ENCODE measurements around the gene CCR5AS.

The CCR5AS gene

DNA sequence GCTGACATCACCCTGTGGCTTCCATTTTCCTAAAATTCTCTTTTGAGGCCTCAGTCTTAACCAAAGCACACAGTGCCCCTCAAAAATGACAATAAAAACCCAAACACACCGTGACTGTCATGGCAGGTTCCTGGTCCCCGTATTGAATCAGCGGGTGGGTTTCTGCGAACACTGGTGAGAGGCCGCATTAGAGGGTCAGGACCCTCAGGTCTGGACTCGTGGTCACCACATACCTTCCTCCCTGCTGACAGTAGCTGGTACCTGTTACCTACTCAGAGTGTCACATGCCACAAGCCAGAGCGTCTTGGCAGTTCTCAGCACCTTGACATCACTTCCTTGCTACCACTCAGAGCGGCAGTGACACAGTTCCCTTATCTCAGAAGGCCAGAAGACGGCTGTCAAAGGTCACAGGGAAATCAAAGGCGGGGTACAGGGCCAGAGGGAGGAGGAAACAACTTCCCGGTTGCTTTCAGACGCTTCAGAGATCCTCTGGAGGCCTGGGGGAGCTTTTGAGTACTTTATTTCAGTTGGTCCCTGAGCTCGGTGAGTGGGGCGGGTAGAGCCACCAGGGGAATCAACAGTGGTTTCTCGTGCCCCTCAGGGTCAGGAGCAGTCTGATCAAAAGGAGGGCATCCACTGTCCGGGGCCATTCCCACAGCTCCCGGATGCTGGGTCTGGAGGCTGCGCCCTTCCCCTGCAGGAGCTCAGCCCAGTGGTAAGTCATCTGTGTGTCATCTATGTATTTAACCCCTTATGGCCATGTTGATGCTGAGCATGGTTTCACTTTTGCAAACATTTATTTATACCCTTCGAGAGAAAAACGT is at the start of gene CCR5AS, which contains the start of gene CCRL2:
TSS of gene CCR5AS (minus strand) at position 279 of the 824 bp plus-strand sequence.
TSS of gene CCRL2 (plus strand) at position 472 of the 824 bp plus-strand sequence. CDS start 821 bp downstream, outside the sequence.
- H3K36me3 Mint-ChIP-seq (ENCODE audit: low read depth), result no peaks in the 10 kb centered on the region
- ATAC-seq (peak; percentile 78), DNase-seq (no peak)
- H3K9me3 ChIP-seq (ENCODE audit: control insufficient read depth, low read length, poor library complexity, severe bottlenecking), result no peaks in the 10 kb centered on the region
- H3K4me1 Mint-ChIP-seq, result peaks cover 6% of the 10 kb centered on the region
- peaks cover 26% of the 10 kb centered on the region for H3K27me3 Mint-ChIP-seq
- peak within 1 kb of the TSS; percentile 69 for H3K4me3 Mint-ChIP-seq
- H3K27ac Mint-ChIP-seq, result peak within 1 kb of the TSS; percentile 72

DNA sequence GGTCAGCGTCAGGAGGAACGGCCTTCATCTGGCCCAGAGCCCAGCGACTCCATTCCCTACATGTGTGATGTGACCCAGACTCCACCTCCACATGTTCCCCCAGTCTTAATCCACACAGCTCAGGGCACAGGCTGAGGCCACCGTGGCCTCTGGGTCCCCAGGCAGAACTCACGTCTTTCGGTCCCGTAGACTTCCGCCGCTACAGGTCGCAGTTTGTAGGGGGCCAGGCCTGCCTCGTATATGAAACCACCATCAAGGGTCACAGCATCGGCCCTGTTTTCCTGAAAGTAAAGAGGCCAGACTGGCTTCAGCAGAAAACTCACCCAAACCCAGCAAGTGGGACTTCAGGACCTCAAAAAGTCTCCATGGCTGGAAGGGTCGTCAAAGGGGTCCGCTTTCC is 49.3 kb upstream of the CCR5AS start:
- H3K9me3 ChIP-seq (ENCODE audit: control insufficient read depth, low read length, poor library complexity, severe bottlenecking), result no peaks in the 10 kb centered on the region
- Mint-ChIP-seq H3K36me3 (ENCODE audit: low read depth) (no peaks in the 10 kb centered on the region), H3K4me1 (peaks cover 6% of the 10 kb centered on the region), H3K27me3 (peaks cover 52% of the 10 kb centered on the region), H3K27ac (no peak overlapping the region), H3K4me3 (no peak overlapping the region)
- ATAC-seq (no peak), DNase-seq (no peak)

DNA sequence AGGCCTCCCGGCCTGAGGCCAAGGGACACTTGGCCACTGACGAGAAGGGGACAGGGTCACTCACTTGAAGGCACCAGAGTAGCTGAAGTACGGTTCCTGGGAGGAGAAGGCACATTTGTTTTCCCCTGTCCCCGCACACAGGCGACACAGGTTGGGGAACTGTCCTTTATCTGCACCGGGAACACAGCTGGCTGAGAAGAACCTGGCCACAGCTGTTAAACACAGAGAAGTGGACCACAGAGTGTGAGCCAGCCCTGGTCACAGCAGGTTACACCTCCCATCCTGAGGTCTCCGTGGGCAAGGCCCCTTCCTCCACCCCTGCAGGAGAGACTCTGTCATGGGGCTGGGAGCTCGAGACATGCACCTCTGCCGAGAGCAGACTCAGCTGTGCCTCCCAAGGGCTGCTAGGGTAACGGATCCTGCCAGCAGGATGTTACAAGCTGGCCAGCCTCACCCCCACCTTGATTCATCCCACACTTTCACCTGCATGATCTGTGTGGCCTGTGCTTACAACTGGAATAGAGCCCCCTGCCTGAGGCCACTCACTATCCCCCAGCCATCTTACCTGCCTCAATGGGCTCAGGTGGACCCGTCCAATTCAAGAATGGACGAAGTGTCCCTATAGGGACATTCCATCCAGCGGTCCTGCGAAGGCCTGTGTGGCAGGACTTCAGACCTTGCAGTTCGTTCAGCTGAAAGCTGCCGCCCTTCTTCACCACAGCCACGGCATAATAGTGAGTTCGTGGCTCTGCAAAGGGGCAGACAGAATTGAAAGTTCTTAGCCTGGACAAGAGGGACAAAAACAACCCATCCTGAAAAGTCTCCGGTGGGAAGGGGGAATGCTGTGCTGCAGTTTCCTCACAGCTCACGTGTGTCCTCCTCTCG is 48.6 kb upstream of the CCR5AS start:
- DNase-seq (no peak), ATAC-seq (no peak)
- H3K36me3 Mint-ChIP-seq (ENCODE audit: low read depth), result peaks cover 2% of the 10 kb centered on the region
- H3K27ac Mint-ChIP-seq, result no peak overlapping the region
- H3K9me3 ChIP-seq (ENCODE audit: control insufficient read depth, low read length, poor library complexity, severe bottlenecking), result no peaks in the 10 kb centered on the region
- peaks cover 54% of the 10 kb centered on the region for H3K27me3 Mint-ChIP-seq
- H3K4me3 Mint-ChIP-seq, result no peak overlapping the region
- peaks cover 6% of the 10 kb centered on the region for H3K4me1 Mint-ChIP-seq

DNA sequence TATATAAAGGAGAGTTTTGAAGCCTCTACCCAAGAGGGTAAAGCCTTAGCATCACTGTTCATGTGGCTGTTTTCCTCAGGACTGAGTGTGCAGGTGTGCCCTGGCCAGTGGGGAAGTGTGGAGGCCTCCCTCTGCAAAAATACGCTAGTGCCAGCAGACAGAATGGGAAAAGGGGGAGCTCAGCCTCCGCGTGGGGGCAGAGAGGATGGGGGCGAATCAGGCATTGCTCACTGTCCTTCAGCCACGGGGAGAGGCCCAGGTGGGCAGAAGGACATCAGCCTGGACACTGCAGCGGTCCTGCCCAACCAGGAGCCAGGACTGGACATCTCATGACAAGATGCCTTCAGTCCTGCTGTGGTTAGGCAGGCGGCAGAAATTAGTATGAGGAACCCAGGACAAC is 47.7 kb upstream of the CCR5AS start:
- peaks cover 6% of the 10 kb centered on the region for H3K4me1 Mint-ChIP-seq
- no peak for DNase-seq
- H3K27ac Mint-ChIP-seq, result no peak overlapping the region
- peaks cover 2% of the 10 kb centered on the region for H3K36me3 Mint-ChIP-seq (ENCODE audit: low read depth)
- no peaks in the 10 kb centered on the region for H3K9me3 ChIP-seq (ENCODE audit: control insufficient read depth, low read length, poor library complexity, severe bottlenecking)
- peaks cover 49% of the 10 kb centered on the region for H3K27me3 Mint-ChIP-seq
- H3K4me3 Mint-ChIP-seq, result no peak overlapping the region
- no peak for ATAC-seq

DNA sequence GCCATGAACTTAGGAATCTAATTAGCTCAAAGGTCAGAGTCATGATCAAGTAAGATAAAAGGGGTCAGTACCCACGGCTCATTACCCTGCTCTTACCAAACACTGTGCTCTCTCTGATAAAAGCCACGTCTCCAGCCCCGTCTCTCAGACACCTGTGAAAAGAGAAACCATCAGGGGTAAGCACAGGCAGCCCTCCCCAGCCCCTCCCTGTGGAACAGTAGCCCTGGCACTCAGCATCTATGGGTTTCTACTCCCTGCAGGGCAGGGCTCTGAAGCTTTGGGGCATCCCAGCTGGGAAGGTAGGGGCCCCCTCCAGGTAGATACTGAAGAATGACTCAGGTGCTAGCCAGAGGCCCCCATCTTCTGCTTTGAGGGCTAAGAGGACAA is 47.3 kb upstream of the CCR5AS start:
- Mint-ChIP-seq H3K4me1 (peaks cover 6% of the 10 kb centered on the region), H3K27me3 (peaks cover 48% of the 10 kb centered on the region), H3K36me3 (ENCODE audit: low read depth) (peaks cover 2% of the 10 kb centered on the region), H3K27ac (no peak overlapping the region), H3K4me3 (no peak overlapping the region)
- DNase-seq (no peak), ATAC-seq (no peak)
- no peaks in the 10 kb centered on the region for H3K9me3 ChIP-seq (ENCODE audit: control insufficient read depth, low read length, poor library complexity, severe bottlenecking)

DNA sequence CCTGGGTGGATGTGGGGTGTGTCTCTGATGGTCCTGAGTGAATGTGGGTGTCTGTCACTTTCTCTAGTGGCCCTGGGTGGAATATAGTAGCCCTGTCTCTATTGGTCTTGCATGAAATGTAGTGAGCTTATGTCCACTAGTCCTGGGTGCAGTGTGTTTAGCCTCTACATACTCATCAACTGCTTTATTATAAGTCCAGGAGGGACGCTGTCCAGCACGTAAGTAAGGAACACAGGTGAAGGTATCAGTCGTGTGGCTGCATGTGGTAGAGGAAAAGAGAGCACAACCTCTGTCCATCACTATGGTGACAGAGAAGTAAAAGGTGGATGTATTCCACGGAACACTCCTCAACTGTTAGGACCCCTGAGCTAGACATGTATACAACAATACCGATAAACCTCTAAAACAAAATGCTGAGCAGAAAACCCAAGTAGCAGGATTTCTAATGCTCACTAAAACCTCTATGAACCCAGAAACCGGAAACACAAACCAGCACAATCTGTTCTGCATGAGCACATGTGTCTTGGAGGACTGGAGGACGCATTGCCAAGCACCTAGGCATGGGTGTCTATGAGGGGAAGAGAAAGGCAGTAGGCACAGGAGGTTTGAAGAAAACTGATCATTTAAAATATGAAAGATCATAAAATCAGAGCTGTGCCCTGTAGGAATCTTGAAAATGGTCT is 46.8 kb upstream of the CCR5AS start:
- Mint-ChIP-seq H3K4me3 (no peak overlapping the region), H3K4me1 (peaks cover 6% of the 10 kb centered on the region), H3K27ac (no peak overlapping the region), H3K36me3 (ENCODE audit: low read depth) (peaks cover 2% of the 10 kb centered on the region), H3K27me3 (peaks cover 51% of the 10 kb centered on the region)
- no peak for DNase-seq
- H3K9me3 ChIP-seq (ENCODE audit: control insufficient read depth, low read length, poor library complexity, severe bottlenecking), result no peaks in the 10 kb centered on the region
- ATAC-seq, result no peak

DNA sequence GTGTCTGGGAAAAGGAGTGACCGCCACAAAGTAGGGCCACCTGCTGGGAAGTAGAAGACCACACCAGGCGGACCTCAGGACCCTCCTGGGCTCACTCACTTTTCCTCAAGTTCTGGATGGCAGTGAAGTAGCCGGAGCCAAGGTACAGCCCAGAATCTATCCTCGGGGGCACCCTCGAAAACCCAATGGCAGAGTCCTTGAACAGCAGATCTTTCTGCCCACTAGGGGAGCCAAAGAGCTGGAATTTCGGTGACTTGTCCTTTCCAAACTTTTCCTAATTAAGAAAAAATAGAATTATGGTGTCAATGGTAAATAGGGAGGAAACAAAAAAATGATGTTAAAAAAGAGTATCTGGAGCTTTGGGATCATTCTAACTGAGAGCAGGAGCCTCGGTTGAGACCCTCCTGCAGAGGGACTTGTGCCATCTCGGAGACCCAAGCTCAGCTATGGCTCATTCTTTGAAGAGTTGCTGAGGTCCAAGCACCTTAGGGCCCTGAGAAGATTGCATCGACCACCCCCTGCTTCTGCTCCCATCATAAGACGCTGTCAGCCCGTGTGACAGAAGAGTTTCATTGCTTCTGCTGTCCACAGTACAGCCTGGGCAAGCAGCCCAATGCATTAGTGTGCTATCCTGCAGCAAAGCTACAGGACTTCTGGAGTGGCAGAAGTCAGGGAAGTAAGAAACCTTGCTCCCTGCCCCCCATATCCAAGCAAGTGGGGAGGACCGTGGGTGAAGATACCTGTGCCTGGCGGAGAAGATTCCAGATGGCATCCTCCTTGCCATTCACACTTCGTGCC is 43.1 kb upstream of the CCR5AS start:
- H3K27me3 Mint-ChIP-seq, result peaks cover 56% of the 10 kb centered on the region
- no peak for DNase-seq
- H3K4me1 Mint-ChIP-seq, result peaks cover 6% of the 10 kb centered on the region
- no peak overlapping the region for H3K4me3 Mint-ChIP-seq
- no peaks in the 10 kb centered on the region for H3K9me3 ChIP-seq (ENCODE audit: control insufficient read depth, low read length, poor library complexity, severe bottlenecking)
- H3K27ac Mint-ChIP-seq, result no peak overlapping the region
- ATAC-seq, result no peak
- H3K36me3 Mint-ChIP-seq (ENCODE audit: low read depth), result peaks cover 2% of the 10 kb centered on the region

DNA sequence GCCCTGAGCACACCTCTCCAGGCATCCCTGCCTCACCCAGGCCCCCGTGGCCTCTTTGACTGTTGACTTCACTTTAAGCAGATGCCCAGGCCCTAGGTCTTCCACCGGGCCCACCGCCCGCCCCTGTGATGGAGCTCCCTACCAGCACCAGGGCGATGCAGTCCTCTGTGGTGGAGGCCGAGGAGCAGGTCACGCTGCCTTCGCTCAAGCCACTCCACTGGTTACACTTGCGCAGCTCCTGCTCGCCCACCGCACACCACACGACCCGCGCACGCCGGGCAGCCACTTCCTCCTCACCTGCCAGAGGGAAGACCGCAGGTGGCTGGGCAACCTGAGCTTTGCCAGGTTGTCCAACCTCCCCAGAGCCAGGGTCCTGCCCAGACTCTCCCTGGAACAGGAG is 41.9 kb upstream of the CCR5AS start:
- no peak for DNase-seq
- ATAC-seq, result no peak
- Mint-ChIP-seq H3K36me3 (ENCODE audit: low read depth) (peaks cover 2% of the 10 kb centered on the region), H3K27ac (no peak overlapping the region), H3K27me3 (peaks cover 52% of the 10 kb centered on the region), H3K4me3 (no peak overlapping the region), H3K4me1 (peaks cover 3% of the 10 kb centered on the region)
- no peaks in the 10 kb centered on the region for H3K9me3 ChIP-seq (ENCODE audit: control insufficient read depth, low read length, poor library complexity, severe bottlenecking)

DNA sequence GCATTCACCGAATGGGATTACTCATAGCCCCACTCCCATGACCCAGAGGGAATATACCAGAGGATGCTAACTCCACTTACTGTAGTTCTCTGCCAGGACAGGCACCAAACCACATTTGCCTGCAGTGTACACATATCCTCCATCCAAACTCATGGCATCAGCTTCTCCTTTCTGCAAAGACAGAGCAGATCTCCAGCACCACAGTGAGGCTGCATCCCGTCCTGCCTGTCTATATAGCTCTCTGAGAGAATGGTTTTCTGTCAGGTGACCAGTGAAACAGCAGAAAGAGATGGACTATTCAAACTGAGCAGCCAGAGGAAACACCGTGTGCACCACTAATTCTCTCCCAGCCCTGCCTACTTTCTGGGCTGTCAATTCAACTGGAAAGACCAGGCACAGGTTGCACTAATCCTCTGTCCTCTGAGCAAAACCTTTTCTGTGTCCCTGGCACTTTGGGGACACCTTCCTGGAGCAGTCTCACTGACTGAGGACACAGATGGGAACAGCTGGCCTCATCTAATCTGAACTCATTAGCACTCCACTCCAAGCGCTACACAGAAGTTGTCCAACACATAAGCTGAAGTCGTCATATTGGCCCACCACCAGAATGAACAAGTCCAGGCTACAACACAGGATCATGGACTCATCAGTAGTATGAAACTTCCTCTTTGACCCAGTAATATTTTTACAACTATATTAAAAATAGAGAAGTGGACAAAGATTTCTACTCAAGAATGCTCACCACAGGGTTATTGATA is 40.5 kb upstream of the CCR5AS start:
- Mint-ChIP-seq H3K4me1 (no peaks in the 10 kb centered on the region), H3K36me3 (ENCODE audit: low read depth) (peaks cover 2% of the 10 kb centered on the region), H3K27me3 (peaks cover 39% of the 10 kb centered on the region), H3K27ac (no peak overlapping the region), H3K4me3 (no peak overlapping the region)
- no peak for ATAC-seq
- DNase-seq, result no peak
- no peaks in the 10 kb centered on the region for H3K9me3 ChIP-seq (ENCODE audit: control insufficient read depth, low read length, poor library complexity, severe bottlenecking)

DNA sequence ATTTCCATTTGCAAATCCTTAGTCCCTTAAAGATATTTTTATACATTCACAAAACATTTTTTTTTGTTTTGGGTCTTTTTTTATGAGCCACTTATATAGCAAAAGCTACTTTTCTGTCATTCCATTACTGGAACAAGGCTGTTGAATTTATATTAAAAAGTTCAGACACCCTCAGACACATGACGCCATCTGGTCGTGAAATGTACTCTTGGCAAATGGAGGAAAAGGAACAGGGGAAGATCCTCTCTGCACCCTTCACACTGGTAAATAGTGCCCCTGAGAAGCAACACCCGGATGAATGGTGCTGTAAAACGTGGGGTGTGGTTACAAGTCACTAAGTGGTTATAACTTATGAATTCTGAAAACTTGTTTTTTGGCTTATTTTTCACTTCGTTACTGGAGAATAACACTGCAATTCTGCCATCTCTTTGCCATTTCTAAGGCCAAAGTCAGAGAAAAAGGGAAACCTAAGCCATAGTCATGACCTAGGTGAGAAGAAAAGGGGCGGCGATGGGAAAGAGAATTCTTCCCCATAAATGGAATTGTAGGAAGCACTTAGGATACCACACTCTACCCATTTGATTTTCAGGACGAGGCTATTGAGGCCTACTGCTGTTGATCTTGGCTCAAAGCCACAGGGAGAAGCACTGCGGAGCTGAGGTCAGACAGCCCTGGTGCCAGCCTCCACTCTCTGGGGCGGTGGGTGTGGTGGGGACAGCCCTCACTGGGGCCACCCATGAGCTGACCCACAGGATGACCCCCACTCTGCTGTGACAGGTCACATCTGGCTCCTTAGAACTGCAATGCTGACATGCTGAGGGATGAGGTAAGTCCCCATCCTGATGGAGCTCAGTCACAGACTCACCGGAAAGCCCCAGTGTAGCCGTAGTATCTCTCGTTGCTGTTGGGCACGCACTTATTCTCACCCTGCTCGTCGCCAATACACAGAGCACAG is 36.0 kb upstream of the CCR5AS start:
- H3K9me3 ChIP-seq (ENCODE audit: control insufficient read depth, low read length, poor library complexity, severe bottlenecking), result no peaks in the 10 kb centered on the region
- Mint-ChIP-seq H3K4me3 (no peak overlapping the region), H3K4me1 (peaks cover 17% of the 10 kb centered on the region), H3K27me3 (peaks cover 10% of the 10 kb centered on the region), H3K27ac (peak overlapping the region; percentile 87), H3K36me3 (ENCODE audit: low read depth) (no peaks in the 10 kb centered on the region)
- peak; percentile 47 for ATAC-seq
- peak in 1 of 3 donors; percentile 49 for DNase-seq

DNA sequence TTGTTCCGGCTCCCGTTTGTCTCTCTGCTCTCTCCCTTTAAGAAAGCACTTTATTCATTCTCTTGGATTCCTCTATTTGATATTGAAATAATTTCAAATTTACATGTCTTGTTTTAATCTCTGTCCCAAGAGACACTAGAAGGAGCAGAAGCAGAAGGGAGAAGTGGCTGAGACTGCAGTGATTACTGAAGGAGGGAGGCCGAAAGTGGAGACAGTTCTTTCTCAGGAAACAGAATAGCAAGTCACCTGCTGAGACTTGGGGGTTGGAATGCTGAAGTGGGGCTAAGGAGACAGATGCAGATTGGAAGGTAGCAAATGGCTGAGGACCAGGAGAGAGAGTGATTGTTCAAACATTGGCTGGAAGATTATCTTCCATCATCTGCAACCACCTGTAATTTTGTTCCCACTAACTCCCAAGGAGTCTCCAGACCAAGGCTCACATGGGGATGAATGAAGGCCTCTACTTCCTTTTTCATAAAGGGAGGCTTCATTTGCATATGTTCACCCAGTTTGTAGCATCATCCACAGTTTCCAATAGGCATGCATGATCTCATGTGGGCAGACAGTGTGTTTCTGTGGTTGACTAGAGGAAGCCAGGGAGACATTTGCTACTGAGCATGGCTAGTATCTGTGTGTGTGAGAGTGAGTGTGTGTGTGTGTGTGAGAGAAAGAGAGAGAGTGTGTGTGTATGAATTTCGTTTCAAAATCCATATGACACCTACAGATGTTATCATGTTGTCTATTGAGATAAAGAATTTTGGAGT is 33.8 kb upstream of the CCR5AS start:
- DNase-seq (no peak), ATAC-seq (peak; percentile 91)
- peak overlapping the region; percentile 58 for H3K4me3 Mint-ChIP-seq
- peaks cover 18% of the 10 kb centered on the region for H3K4me1 Mint-ChIP-seq
- H3K27me3 Mint-ChIP-seq, result peaks cover 6% of the 10 kb centered on the region
- no peaks in the 10 kb centered on the region for H3K9me3 ChIP-seq (ENCODE audit: control insufficient read depth, low read length, poor library complexity, severe bottlenecking)
- peak overlapping the region; percentile 87 for H3K27ac Mint-ChIP-seq
- H3K36me3 Mint-ChIP-seq (ENCODE audit: low read depth), result no peaks in the 10 kb centered on the region
